Ishikawa (cell line): ENCODE results near the gene CLEC1B.

ENCODE experiments used
- EP300 ChIP-seq: IDR thresholded peaks from 2 replicates; pipeline ENCODE4 v1.6.1; 2012; ENCODE audit warnings: borderline replicate concordance
- RAD21 ChIP-seq: IDR thresholded peaks from 2 replicates; pipeline ENCODE4 v1.6.1; 2012; ENCODE audit warnings: low read depth
- TAF1 ChIP-seq: IDR thresholded peaks from 2 replicates; pipeline ENCODE4 v1.6.1; 2012; ENCODE audit warnings: low read depth, mild to moderate bottlenecking
- TF ChIP-seq, protein P1 (sequence below): IDR thresholded peaks from 2 replicates; pipeline ENCODE4 v1.6.1; 2012
- TF ChIP-seq, protein P2 (sequence below): IDR thresholded peaks from 2 replicates; pipeline ENCODE4 v1.6.1; 2012

DNA sequence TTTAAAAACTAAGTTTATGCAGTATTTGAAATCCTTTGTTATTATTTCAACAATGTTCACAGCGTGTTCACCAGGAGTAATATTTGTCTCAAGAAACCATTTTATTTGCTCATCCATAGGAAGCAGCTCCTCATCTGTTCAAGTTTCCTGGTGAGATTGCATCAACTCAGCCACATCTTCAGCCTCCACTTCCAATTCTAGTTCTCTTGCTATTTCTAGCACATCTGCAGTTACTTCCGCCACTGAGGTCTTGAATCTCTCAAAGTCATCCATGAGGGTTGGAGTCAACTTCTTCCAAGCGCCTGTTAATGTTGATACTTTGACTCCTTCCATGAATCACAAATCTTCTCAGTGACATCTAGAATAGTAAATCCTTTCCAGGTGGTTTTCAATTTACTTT is 49.6 kb upstream of the CLEC1B start:
- no peak for TF ChIP-seq TAF1
- TF ChIP-seq RAD21 = no peak
- no peak for TF ChIP-seq EP300
- TF ChIP-seq, protein P1, sequence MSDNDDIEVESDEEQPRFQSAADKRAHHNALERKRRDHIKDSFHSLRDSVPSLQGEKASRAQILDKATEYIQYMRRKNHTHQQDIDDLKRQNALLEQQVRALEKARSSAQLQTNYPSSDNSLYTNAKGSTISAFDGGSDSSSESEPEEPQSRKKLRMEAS = no peak
- TF ChIP-seq, protein P2, sequence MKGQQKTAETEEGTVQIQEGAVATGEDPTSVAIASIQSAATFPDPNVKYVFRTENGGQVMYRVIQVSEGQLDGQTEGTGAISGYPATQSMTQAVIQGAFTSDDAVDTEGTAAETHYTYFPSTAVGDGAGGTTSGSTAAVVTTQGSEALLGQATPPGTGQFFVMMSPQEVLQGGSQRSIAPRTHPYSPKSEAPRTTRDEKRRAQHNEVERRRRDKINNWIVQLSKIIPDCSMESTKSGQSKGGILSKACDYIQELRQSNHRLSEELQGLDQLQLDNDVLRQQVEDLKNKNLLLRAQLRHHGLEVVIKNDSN = no peak
